Left ventricle myocardium inferior (tissue), 1 donor: Measurements from ENCODE around the gene CCDC137. TPM values are rescaled to one million over a fixed set of nuclear protein-coding genes. Genes with fewer than 3 reads are reported as not detected.
"Not testable (repeated sequence)": the region's sequence is repeated elsewhere in the genome, so short reads cannot be mapped to it uniquely, and the experiment has no call there.

ENCODE experiments used
- DNase-seq: peaks from one replicate; pipeline ENCODE4 v3.0.0-alpha.2; 2020
- H3K27ac ChIP-seq: fragments of 200-600 bp; replicated peaks from 2 replicates; pipeline ENCODE4 v1.8.0; 2021
- H3K27me3 ChIP-seq: fragments of 200-600 bp; 2 replicates; pipeline ENCODE4 v1.8.0; 2021; ENCODE audit warnings: low read depth
- H3K36me3 ChIP-seq: fragments of 200-600 bp; 2 replicates; pipeline ENCODE4 v1.8.0; 2021
- H3K4me1 ChIP-seq: fragments of 200-600 bp; 2 replicates; pipeline ENCODE4 v1.8.0; 2021
- H3K4me3 ChIP-seq: fragments of 200-600 bp; 2 replicates; pipeline ENCODE4 v1.8.0; 2021; ENCODE audit warnings: mild to moderate bottlenecking, moderate library complexity
- H3K9me3 ChIP-seq: fragments of 200-600 bp; replicated peaks from 2 replicates; pipeline ENCODE4 v1.8.0; 2021
- CTCF ChIP-seq: fragments of 200-600 bp; IDR thresholded peaks from 2 replicates; pipeline ENCODE4 v1.8.0; 2021; ENCODE audit warnings: antibody characterized with exemption, mild to moderate bottlenecking, borderline replicate concordance
- intact Hi-C: fragments of 100-400 bp; cut with micrococcal nuclease; formaldehyde crosslinking; loops from one replicate; pipeline ENCODE4 v1.11.0; 2022
- total RNA-seq: library from RNA; stranded (reverse); fragmentation: NEBNext Ultra II Directional; extraction: Animal tissue kit (Norgen Biotek cat#: 25700); gene quantifications from one replicate; pipeline ENCODE4 v1.2.1, GENCODE V29; 2021
- donor health status: DM: no; HTN: yes; CAD: no; lungs with severe emphysema.

CCDC137 gene
- total RNA-seq, 1 donor from 2014 or later: 5.6 TPM

DNA sequence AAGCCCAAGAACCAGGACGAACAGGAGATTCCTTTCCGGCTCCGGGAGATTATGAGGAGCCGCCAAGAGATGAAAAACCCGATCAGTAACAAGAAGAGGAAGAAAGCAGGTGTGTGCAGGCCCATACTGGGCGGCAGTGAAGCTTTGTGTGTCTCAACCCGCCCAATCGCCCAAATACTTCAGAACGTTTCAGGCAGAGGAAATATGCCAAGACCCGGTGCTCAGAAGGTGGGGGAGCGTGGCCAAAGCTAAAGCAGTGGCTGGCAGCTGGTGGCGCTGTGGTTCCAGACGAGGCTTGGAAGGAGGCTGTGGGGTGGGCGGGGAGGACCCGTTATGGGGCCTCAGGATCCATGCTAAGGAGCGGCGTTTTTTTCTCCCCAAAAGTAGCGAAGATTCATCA, 1.2 kb downstream of the CCDC137 start:
- Histone ChIP-seq H3K27me3 (no peaks in the 10 kb centered on the region), H3K4me1 (peaks cover 34% of the 10 kb centered on the region), H3K36me3 (peaks cover 47% of the 10 kb centered on the region), H3K4me3 (peak overlapping the region; percentile 95), H3K9me3 (no peaks in the 10 kb centered on the region), H3K27ac (no peak overlapping the region)
- TF ChIP-seq CTCF: no peak
- intact Hi-C loops: no loop called here
- no peak for DNase-seq

- no peak for TF ChIP-seq CTCF
- H3K9me3 ChIP-seq: no peaks in the 10 kb centered on the region
- H3K36me3 ChIP-seq: peaks cover 55% of the 10 kb centered on the region
- H3K27ac ChIP-seq: no peak overlapping the region
- no peak for DNase-seq
- no peak overlapping the region for H3K4me3 ChIP-seq
- no peaks in the 10 kb centered on the region for H3K27me3 ChIP-seq
- intact Hi-C loops: no loop called here
- peaks cover 10% of the 10 kb centered on the region for H3K4me1 ChIP-seq
Measured at GRCh38 chr17:81672504-81672903, 6.0 kb downstream of the CCDC137 start.

DNA sequence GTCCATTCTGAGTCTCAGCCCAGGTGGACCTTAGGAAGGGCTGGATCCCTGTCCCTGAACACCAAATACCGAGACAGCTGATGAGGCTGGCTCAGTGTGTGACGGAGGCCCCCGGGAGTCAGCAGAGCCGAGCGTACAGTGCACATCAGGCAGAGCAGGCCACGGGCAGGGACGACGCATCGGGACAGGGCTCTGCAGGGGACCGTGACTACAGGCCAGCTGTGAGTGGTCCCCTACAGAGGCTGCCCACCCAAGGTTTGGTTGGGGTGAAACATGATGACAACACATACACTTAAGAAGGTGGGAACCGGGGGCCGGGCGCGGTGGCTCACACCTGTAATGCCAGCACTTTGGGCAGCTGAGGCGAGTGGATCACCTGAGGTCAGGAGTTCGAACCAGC, 6.4 kb downstream of the CCDC137 start:
- H3K27ac ChIP-seq: no peak overlapping the region
- intact Hi-C loops: no loop called here
- no peaks in the 10 kb centered on the region for H3K9me3 ChIP-seq
- H3K27me3 ChIP-seq: no peaks in the 10 kb centered on the region
- H3K36me3 ChIP-seq: peaks cover 55% of the 10 kb centered on the region
- H3K4me3 ChIP-seq: no peak overlapping the region
- peaks cover 5% of the 10 kb centered on the region for H3K4me1 ChIP-seq
- no peak for TF ChIP-seq CTCF
- no peak for DNase-seq

GRCh38 chr17:81673561-81674258, 7.2 kb downstream of the CCDC137 start:
- no peaks in the 10 kb centered on the region for H3K4me1 ChIP-seq
- H3K9me3 ChIP-seq: no peaks in the 10 kb centered on the region
- no peak for DNase-seq
- H3K27ac ChIP-seq: no peak overlapping the region
- peaks cover 51% of the 10 kb centered on the region for H3K36me3 ChIP-seq
- intact Hi-C loops: no loop called here
- no peaks in the 10 kb centered on the region for H3K27me3 ChIP-seq
- no peak for TF ChIP-seq CTCF
- no peak overlapping the region for H3K4me3 ChIP-seq

DNA sequence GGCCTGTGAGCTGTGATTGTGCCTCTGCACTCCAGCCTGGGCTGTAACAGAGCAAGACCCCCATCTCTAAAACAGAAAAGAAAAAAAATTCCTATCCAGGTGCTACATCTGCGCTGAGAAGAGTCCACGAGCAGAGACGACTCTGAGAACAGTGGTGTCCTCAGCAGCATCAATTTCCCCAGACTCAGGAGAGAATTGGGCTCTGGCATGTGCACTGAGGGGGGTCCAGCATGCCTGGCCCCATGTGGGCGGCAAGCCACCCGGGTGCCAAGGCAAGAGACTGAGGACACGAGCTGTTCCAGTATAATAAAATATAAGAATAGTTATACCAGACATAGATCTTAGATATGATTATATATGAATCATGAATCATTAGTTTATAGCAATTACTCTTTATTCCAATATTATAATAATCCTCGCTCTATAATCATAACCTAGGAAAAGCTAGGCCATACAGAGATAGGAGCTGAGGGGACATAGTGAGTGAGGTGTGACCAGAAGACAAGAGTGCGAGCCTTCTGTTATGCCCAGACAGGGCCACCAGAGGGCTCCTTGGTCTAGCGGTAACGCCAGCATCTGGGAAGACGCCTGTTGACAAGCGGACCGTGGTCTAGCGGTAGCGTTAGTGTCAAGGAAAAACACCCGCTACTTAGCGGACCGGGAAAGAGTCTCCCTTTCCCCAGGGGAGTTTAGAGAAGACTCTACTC, 9.1 kb downstream of the CCDC137 start:
- not testable (repeated sequence) for DNase-seq
- TF ChIP-seq CTCF: peak; percentile 65

More for the DNA sequence above, 9.1 kb downstream of the CCDC137 start:
- H3K27me3 ChIP-seq, H3K9me3 ChIP-seq, H3K4me3 ChIP-seq, H3K4me1 ChIP-seq, intact Hi-C loops, H3K27ac ChIP-seq: not testable (repeated sequence)
- H3K36me3 ChIP-seq: peaks cover 34% of the 10 kb centered on the region
